HG03039 (cell line): Measurements from ENCODE around the gene DENND2A.
"Not testable (repeated sequence)": the region's sequence is repeated elsewhere in the genome, so short reads cannot be mapped to it uniquely, and the experiment has no call there.

Experiments used
- ATAC-seq: cut with Tn5 transposase; IDR thresholded peaks from one replicate; pipeline ENCODE4 v1.9.1; 2021; ENCODE audit warnings: mild to moderate bottlenecking, moderate library complexity; ENCODE audit not compliant: unreplicated experiment

Gene DENND2A, protein sequence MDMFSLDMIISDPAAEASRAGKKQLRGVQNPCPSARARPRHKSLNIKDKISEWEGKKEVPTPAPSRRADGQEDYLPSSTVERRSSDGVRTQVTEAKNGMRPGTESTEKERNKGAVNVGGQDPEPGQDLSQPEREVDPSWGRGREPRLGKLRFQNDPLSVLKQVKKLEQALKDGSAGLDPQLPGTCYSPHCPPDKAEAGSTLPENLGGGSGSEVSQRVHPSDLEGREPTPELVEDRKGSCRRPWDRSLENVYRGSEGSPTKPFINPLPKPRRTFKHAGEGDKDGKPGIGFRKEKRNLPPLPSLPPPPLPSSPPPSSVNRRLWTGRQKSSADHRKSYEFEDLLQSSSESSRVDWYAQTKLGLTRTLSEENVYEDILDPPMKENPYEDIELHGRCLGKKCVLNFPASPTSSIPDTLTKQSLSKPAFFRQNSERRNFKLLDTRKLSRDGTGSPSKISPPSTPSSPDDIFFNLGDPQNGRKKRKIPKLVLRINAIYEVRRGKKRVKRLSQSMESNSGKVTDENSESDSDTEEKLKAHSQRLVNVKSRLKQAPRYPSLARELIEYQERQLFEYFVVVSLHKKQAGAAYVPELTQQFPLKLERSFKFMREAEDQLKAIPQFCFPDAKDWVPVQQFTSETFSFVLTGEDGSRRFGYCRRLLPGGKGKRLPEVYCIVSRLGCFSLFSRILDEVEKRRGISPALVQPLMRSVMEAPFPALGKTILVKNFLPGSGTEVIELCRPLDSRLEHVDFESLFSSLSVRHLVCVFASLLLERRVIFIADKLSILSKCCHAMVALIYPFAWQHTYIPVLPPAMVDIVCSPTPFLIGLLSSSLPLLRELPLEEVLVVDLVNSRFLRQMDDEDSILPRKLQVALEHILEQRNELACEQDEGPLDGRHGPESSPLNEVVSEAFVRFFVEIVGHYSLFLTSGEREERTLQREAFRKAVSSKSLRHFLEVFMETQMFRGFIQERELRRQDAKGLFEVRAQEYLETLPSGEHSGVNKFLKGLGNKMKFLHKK

DNA sequence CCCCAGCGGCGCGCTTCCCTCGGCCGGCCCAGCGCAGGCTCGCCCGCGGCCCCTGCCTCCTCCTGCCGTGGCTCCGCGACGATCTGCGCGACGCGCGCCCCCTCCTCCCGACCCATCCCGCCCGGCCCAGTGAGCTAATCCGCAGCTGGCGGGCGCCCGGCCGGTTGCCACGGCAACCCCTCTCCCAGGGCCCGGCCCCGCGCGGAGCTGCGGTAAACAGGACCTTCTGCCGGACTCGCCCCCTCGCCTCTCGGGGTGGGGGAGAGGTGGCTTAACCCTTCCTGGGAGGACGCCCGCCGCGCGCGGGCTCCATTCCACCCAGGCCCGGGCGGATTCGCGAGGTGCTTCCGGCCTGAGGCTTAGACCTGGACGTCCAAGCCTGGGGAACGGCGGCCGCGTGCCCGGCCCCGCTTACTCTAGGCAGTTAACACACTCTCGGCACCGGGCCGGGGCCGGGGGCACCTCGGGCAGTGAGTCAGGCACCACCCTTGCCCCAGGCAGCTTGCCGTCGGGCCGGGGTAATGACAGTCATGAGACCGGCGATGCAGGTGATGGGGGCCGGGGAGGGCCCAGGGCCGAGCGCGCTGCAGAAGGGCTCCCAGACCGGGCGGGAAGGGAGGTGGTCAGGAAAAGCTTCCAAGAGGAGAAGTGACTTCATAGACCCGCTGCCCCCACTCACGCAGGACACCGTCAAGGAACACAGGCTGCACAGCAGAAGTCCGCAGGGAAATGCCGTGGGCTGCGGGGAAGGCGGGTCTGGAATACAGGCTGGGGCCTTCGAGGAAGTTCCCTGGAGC, at the start of gene DENND2A:
TSS of gene DENND2A (minus strand) at position 87 of the 797 bp plus-strand sequence. CDS start 38,416 bp downstream, outside the sequence.
- no peak for ATAC-seq

DNA sequence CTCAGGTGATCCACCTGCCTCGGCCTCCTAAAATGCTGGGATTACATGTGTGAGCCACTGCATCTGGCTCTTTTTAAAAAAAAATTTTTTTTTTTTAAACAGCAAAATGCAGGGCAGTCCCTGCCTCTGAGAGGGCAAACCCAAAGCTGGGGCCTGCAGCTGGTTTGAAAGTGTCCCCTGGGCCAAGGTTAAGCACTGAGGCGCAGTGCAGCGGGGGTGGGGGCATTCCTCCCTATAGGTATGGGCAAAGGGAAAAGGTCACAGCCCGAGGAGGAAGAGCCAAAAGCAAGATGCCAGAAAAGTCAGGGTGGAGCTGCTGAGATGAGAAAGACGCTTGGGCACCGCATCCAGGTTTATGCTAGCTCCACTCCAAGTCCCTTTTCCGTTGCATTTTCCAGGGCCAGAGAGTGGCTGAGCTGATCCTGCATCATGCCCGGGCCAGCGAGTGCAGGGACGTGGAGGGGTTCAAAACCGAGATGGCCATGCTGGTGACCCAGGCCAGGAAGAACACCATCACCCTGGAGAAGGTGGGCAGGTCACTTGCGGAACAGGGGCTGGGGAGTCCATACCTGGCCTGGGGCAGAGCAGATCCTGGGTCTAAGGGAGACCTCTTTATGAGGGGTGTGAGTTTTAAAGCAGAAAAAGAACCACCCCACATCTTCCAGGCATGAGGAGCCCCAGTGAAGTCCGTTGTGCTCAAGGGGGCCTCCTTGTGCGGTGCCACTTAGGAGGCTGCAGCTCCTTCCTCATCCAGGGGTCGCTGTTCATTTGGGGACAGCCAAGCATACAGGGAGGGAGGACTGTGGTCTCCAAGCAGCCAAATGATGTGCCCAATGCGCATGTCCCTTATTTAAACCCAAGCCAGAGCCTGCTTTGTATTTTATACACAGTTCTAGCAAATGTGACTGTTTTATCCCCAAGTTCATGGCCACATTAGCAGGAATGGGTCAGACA, 48.9 kb upstream of the DENND2A start:
- no peak for ATAC-seq

DNA sequence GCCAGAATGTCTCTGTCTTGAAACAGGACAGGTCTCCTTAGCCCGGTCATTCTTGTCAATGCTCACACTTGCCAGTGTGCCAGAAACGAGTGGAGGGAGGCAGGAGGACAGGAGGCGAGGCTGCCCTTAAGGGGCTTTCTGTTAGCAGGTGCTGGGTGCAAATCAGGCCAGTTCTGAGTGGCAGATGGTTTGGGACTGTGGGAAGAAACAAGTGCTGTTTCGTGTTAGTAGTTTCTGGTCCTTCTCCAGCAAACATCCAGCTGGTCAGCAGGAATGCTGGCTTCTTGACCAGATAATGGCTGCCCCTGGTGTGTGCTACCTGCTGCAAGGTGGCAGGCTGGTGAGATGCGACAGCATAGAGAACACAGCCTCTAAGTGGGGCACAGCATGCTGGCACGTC, 47.7 kb upstream of the DENND2A start:
- no peak for ATAC-seq

DNA sequence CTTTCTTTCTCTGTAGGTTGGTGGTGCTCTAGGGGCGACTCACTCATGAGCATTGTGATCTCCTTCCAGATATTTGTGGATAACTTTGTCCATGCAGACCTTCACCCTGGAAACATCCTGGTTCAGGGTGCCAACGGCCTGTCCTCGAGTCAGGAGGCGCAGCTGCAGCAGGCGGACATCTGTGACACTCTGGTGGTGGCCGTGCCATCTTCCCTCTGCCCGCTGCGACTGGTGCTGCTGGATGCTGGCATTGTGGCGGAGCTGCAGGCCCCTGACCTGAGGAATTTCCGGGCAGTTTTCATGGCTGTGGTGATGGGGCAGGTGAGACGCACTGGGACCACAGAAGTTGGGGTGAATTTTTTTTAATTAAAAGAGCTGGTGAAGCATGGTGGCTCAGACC, 46.3 kb upstream of the DENND2A start:
- ATAC-seq: no peak

DNA sequence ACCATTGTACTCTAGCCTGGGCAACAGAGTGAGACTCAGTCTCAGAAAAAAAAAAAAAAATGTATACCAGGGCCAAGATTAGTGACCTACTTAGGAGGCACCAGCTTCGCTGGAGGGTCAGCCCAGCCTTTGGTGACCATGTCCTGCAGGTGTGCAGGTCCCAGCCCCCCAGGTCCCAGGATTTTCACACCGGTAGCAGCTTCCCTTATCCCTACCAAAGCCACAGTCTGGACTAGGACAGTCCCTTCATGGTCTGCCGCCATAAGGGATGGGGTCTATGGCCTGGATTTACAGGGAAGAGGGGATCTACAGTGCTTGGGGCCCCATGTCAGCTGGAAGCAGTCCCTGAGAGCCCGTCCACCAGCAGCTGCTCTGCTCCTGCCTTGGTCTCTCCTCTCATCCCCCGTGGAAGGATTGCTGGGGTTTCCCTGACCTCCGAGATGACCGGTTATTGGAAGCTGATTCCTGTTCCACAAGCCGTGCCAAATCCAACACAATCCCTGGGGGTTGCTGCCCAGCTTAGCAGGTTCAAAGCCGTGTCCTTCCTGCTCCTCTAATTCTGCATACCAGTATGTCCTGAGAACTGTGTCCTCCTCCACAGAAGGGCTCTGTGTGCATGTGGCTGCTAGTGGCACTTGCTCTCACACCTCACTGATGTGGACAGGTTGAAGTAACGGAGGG, 44.9 kb upstream of the DENND2A start:
- no peak for ATAC-seq

DNA sequence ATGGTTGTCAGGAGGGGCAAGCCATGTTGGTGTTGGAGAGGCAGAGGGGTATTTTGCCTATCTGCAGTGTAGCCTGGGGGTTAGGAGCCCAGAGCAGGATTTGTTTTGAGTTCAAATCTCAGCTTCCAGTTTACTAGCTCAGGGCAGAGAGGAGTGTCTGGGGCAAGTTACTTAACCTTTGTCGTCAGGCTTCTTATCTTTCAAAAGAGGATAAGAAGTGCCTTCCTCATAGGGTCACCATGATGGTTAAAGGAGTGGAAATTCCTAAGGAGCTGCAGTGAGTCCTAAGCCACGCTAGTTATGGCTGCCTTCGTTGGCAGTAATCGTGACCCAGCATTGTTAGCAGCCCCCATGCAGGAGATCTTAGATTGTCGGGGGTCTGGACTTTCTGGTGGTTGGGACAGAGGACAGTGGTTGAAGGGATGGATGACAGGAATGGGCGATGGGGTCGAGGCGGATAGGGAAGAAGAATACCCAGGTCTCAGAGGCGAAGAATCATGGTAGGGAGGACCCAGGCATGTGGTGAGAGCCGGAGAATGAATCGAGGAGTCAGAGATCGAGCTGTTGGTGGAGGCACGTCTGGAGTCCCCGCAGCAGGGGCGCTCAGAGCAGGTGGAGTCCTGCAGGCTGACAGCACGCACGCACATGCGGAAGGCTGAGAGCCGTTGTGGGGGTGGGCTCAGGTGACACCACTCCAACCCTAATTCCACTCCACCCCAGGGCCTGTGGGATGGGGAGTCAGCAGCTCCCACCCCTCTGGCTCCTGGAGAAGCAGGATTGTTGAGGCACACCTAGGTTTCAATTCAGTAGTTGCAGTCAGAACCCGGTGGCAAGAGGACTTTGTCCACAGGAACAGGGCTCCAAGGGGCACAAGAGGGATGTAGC, 43.7 kb upstream of the DENND2A start:
- ATAC-seq: no peak

DNA sequence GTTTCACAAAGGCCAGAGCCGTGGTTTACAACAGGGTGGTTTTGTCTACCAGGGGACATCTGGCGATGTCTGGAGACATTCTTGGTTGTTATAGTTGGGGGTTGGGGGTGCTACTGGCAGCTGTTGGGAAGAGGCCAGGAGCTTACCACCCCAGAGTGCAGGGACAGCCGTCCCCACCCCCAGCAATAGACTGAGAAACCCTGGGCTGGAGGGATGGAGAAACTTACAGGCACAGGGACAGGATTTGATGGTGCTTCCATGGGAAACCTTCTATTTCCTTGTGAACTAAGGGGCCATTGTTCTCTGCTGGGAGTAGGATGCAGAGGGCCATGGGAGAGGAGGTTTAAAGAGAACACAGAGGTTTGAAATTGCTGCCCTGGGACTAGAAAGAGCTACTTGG, 43.0 kb upstream of the DENND2A start:
- no peak for ATAC-seq

DNA sequence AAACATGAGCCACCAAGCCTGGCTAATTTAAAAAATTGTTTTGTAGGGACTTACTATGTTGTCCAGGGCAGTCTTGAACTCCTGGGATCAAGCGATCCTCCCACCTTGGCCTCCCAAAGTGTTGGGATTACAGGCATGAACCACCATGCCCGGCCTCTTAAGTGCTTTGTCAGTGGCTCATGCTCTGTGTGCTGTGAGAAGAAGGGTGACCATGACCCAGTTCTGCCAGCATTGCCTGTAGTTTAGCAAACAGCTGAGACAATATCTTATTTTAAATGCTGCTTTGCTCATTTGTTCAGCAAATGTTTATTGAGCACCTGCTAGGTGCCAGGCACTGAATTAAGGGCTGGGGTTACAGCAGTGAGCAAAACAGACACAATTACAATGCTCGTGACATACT, 41.2 kb upstream of the DENND2A start:
- ATAC-seq: no peak

DNA sequence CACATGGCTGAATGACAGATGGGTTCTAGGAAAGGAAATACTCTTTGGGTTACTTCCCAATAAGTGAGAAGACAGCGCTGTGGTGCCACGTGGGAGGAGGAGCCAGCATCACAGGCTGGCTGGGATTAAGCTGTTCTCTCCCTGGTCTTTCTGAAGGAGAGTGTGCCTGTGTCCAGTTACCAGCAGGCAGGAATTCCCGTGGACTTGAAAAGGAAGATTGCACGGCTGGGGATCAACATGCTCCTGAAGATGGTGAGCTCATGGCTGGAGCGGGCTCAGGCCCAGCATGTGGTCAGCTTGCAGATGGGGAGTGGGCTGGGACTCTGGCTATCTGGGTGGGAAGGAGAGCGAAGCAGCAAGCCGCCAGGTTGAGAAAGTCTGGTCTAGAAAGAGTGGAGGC, 40.3 kb upstream of the DENND2A start:
- ATAC-seq: no peak

DNA sequence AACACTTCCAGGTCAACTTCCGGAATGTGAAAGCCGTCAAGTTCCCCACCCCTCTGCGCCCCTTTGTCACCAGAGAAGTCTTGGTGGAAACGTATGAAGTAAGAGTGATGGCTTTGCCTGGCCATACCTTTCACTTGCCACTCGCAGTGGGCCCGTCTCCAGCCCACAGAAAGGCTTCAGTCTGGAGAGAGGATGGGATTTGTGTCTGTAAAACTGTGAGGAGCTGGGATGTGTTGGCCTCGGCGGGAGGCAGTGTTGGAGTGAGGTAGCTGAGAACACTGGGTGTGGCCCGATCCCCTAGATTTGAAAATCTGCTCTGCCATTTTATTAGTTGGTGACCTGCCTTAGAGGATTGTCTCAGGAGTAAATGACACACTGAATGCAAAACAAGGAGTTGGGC, 38.6 kb upstream of the DENND2A start:
- ATAC-seq: no peak

DNA sequence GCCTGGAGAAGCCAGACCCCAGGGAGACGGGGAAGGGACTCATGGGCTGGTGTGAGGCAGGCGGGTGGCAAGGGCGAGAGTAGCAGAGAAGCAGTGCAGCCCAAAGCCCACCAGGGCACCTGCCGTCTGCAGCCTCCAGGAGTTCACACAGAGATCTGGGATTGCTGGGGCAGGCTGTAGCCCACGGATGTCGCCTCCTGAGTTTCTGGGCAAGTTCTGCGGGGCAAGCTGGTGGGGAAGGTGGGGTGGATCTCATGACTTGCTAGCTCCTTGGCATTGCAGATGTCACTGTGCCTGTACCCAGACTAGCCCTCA, 38.2 kb upstream of the DENND2A start:
- no peak for ATAC-seq

DNA sequence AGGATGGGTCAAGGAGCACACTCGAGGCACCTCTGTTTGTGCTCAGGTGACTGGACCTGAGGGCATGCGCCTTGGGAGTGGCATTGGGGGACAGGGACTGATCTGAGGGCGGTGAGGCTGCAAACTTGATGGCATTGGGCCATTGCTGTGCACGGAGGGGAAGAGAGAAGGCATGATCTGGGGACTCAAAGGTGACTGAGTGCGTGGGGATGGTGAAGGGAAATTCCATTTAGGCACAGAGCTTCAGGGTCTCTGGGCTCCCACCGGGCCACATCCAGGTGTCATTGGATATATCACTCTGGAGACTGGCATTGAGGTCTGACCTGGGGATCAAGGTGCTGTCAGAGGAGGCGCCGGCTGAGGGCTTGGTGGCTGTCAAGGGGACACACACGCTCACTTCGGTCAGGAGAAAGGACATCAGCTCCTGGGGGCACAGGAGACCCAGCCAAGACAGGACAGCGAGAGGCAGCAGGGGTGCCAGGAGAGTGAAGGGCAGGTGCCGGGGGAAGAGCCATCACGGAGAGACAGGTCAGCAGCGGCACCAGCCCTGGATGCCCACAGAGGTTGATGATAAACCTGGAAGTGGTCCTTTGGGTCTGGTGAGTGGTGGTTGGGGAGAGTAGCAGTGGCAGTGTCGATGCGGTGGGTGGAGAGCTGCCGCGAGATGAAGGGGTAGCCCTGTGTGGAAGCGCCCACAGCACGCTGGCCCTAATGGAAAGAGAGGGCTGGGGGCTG, 37.6 kb upstream of the DENND2A start:
- no peak for ATAC-seq

DNA sequence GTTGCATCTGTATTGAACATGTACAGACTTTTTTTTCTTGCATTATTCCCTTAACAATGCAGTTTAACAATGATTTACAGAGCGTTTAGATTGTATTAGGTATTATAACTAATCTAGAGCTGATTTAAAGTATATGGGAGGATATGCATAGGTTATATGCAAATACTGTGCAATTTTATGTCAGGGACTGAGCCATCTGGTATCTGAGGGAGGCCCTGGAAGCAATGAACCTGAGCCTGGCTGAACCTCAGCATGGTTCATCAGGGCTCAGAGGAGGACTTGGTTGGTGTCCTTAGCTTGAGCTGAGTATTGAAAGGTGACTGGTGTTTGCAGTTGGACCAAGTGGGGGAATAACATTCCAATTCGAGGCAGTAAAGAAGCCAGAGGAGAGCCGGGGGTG, 36.9 kb upstream of the DENND2A start:
- ATAC-seq: no peak

DNA sequence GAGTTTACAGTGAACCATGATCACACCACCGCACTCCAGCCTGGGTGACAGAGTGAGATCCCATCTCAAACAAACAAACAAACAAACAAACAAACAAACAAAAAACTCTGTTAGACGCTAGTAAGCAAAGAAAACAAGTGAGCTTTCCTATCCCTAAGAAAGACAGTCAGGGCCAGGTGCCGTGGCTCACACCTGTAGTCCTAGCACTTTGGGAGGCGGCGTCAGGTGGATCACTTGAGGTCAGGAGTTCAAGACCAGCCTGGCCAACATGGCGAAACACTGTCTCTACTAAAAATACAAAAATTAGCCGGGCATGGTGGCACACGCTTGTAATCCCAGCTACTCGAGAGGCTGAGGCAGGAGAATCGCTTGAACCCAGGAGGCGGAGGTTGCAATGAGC, 36.3 kb upstream of the DENND2A start:
- not testable (repeated sequence) for ATAC-seq

DNA sequence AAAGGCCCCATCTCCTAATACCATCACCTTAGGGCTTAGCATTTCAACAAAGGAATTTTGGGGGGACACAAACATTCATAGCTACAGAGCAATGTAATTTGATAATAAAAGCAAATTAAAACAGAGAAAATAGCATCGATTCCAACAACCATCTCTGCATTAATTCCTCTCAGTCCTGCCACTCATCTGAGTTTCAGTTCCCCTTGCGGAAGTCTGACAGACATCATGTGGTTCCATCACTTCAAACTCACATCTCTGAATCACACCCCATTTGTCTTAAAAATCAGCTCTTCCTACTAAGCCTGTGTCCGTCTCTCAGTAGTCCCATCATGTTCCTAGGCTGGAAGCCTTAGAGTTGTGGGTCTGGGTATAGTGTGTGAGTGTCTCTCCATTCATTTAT, 35.7 kb upstream of the DENND2A start:
- ATAC-seq: peak; percentile 36

DNA sequence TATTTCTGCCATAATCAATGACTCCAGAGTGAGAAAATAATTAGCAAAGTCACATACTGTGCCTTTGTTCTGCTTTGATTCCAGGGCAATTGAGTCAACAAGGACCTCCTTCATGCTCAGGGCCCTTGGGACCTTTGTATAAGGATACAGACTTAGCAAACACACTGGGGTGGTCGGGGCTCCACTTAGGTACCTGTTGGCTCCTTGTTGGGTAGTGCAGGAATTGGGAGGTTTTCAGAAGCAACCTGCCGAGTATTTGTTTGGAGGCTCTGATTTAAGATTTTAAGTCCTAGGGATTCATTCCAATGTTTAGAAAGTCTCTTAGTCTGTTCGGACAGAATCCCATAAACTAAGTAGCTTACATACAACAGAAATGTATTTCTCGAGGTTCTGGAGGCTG, 35.1 kb upstream of the DENND2A start:
- no peak for ATAC-seq

DNA sequence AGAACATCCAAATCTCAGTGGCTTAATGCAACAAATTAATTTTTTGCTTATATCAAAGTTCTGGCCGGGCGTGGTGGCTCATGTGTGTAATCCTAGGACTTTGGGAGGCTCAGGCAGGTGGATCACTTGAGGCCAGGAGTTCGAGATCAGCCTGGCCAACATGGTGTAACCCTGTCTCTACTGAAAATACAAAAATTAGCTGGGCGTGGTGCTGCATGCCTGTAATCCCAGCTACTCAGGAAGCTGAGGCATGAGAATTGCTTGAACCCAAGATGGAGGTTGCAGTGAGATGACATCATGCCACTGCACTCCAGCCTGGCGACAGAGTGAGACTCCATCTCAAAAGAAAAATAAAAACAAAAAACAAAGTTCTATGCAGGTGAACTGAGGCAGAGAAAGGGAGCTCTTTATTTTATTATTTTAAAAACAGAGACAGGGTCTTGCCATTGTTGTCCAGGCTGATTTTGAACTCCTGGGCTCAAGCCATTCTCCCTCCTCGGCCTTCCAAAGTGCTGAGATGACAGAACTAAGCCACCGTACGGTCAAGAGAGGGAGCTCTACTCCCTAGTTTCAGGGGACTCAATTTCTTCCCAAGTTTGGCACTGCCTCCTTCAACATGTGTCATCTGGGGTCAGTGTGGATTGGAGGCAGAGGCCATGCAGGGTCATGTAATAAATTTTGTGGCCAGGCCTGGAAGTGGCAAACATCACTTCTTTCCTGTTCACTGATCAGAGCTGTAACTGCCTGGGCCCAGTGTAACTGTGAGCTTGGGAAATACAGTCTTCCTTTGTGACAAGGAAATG, 34.5 kb upstream of the DENND2A start:
- no peak for ATAC-seq
